Neuronal stem cell (in vitro differentiated cells): ENCODE measurements around the gene MGMT.

ENCODE experiments used
- DNase-seq: peaks from one replicate; pipeline ENCODE4 v3.0.0-alpha.2; 2013; ENCODE audit warnings: low spot score
- H2AFZ ChIP-seq: one replicate; pipeline ENCODE4 v1.6.1; 2013; ENCODE audit warnings: mild to moderate bottlenecking, low read length, inconsistent platforms
- H2AK5ac ChIP-seq: 2 replicates; pipeline ENCODE4 v1.6.1; 2013; ENCODE audit warnings: low read depth, mild to moderate bottlenecking, inconsistent platforms, low read length, moderate library complexity, mixed read lengths
- H2BK120ac ChIP-seq: 2 replicates; pipeline ENCODE4 v1.6.1; 2013; ENCODE audit warnings: low read depth, mild to moderate bottlenecking, inconsistent platforms, low read length, moderate library complexity, mixed read lengths
- H2BK12ac ChIP-seq: one replicate; pipeline ENCODE4 v1.6.1; 2013; ENCODE audit warnings: low read length, inconsistent platforms
- H2BK15ac ChIP-seq: 2 replicates; pipeline ENCODE4 v1.6.1; 2013; ENCODE audit warnings: mild to moderate bottlenecking, low read length, inconsistent platforms, mixed read lengths
- H2BK5ac ChIP-seq: one replicate; pipeline ENCODE4 v1.6.1; 2013; ENCODE audit warnings: inconsistent platforms, mild to moderate bottlenecking, low read length, moderate library complexity
- H3K14ac ChIP-seq: one replicate; pipeline ENCODE4 v1.6.1; 2013; ENCODE audit warnings: low read length, inconsistent platforms
- H3K18ac ChIP-seq: 2 replicates; pipeline ENCODE4 v1.6.1; 2013; ENCODE audit warnings: low read length, inconsistent platforms
- H3K23ac ChIP-seq: 2 replicates; pipeline ENCODE4 v1.6.1; 2013; ENCODE audit warnings: low read depth, mild to moderate bottlenecking, mixed read lengths, low read length, inconsistent platforms; ENCODE audit not compliant: poor library complexity
- H3K27ac ChIP-seq: replicated peaks from 3 replicates; pipeline ENCODE4 v1.5.1; 2013; ENCODE audit warnings: low read length, inconsistent platforms
- H3K27me3 ChIP-seq, 3 experiments: 2 replicates each; pipeline ENCODE4 v1.6.1; 2013; ENCODE audit warnings: low read length in 3 of 3, mild to moderate bottlenecking in 2 of 3, inconsistent platforms in 1 of 3, low read depth in 1 of 3, mixed read lengths in 1 of 3, moderate library complexity in 1 of 3; ENCODE audit not compliant: control insufficient read depth in 3 of 3, insufficient read depth in 3 of 3
- H3K36me3 ChIP-seq, 2 donors: replicated peaks in 1 of 2; 2 replicates each; pipeline ENCODE4 v1.6.1; 2013; ENCODE audit warnings: low read length in 2 of 2; ENCODE audit not compliant: control insufficient read depth in 2 of 2, insufficient read depth in 2 of 2
- H3K4ac ChIP-seq: 2 replicates; pipeline ENCODE4 v1.6.1; 2013; ENCODE audit warnings: inconsistent platforms, mild to moderate bottlenecking, low read length, moderate library complexity
- H3K4me1 ChIP-seq, 2 donors: 1 replicate in 1 of 2; 2 replicates in 1 of 2; pipeline ENCODE4 v1.6.1; 2013; ENCODE audit warnings: low read length in 2 of 2, low read depth in 1 of 2; ENCODE audit not compliant: control insufficient read depth in 2 of 2, insufficient read depth in 1 of 2
- H3K4me2 ChIP-seq: one replicate; pipeline ENCODE4 v1.6.1; 2013; ENCODE audit warnings: mild to moderate bottlenecking, low read length, inconsistent platforms; ENCODE audit not compliant: insufficient read depth, poor library complexity, severe bottlenecking
- H3K4me3 ChIP-seq, 2 donors: 2 replicates each; pipeline ENCODE4 v1.5.1; 2013; ENCODE audit warnings: low read length in 2 of 2, mild to moderate bottlenecking in 2 of 2, inconsistent platforms in 1 of 2, moderate library complexity in 1 of 2
- H3K79me1 ChIP-seq: one replicate; pipeline ENCODE4 v1.6.1; 2013; ENCODE audit warnings: low read depth, mild to moderate bottlenecking, inconsistent platforms, low read length, moderate library complexity
- H3K9ac ChIP-seq: one replicate; pipeline ENCODE4 v1.6.1; 2013; ENCODE audit warnings: mild to moderate bottlenecking, low read depth, low read length, inconsistent platforms; ENCODE audit not compliant: poor library complexity
- H3K9me3 ChIP-seq, 2 donors: replicated peaks in 1 of 2; 2 replicates each; pipeline versions ENCODE3 to v1.6.1; 2013; ENCODE audit warnings: low read length in 2 of 2, mild to moderate bottlenecking in 2 of 2, inconsistent platforms in 1 of 2, low read depth in 1 of 2, mixed read lengths in 1 of 2, moderate library complexity in 1 of 2; ENCODE audit not compliant: control insufficient read depth in 2 of 2, insufficient read depth in 1 of 2
- H4K8ac ChIP-seq: one replicate; pipeline ENCODE4 v1.6.1; 2013; ENCODE audit warnings: low read depth, mild to moderate bottlenecking, inconsistent platforms, low read length, moderate library complexity
- H4K91ac ChIP-seq: one replicate; pipeline ENCODE4 v1.6.1; 2013; ENCODE audit warnings: low read length, low read depth, mild to moderate bottlenecking, inconsistent platforms; ENCODE audit not compliant: poor library complexity
- WGBS, 2 donors: extraction: QIAGEN DNeasy Blood & Tissue Kit; methylation state at CpG; one replicate each; pipeline ENCODE4 v1.1.7; 2013; ENCODE audit warnings: missing lambda C conversion rate in 2 of 2, mixed read lengths in 1 of 2; ENCODE audit not compliant: insufficient read length in 2 of 2, insufficient replicate concordance in 1 of 2; ENCODE audit errors: extremely low coverage in 2 of 2; 5-methylcytosine and 5-hydroxymethylcytosine counted together

MGMT gene

GRCh38 chr10:129546106-129546505 is 79.1 kb downstream of the MGMT start:
- Histone ChIP-seq H3K9ac (no peak overlapping the region), H2BK12ac (no peak overlapping the region), H3K9me3 (no peaks in the 10 kb centered on the region), H3K14ac (peak overlapping the region; percentile 32), H3K23ac (no peak overlapping the region), H3K36me3 (no peaks in the 10 kb centered on the region), H2AFZ (no peak overlapping the region), H3K4me1 (peaks cover 0 to 6% of the 10 kb centered on the region in 2 donors), H3K4me2 (no peak overlapping the region), H4K8ac (no peak overlapping the region), H3K79me1 (peaks cover 2% of the 10 kb centered on the region), H2AK5ac (peak overlapping the region; percentile 48), H3K4ac (no peak overlapping the region), H2BK5ac (peak overlapping the region; percentile 25), H3K18ac (peak overlapping the region; percentile 56), H3K27me3 (no peaks in the 10 kb centered on the region), H2BK120ac (no peak overlapping the region), H2BK15ac (no peak overlapping the region), H4K91ac (no peak overlapping the region), H3K4me3 (no peak overlapping the region), H3K27ac (no peak overlapping the region)
- no peak for DNase-seq
- no CpG with 5 or more reads among the region's 8 CpGs for WGBS, 2 donors

DNA sequence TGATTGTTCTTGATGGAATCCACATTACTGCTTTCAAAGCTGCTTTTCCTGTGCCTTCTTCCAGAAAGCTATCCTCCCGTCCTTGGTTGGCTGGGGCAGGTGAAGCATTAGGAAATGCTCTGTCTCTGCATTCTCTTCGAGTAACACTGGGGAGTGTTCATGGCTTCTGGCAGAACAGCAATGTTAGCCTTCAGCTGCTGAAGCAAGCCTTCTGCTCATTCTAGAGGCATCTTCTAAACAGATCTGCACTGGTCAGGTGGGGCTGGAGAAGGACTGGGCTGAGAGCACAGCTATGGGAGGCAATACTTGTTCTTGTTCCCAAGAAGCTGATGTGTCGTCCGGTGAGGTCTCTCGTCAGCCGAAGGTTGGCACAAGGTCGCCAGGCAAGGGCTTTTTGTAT is 80.6 kb downstream of the MGMT start:
- Histone ChIP-seq H3K23ac (no peak overlapping the region), H3K4ac (no peak overlapping the region), H2AK5ac (no peak overlapping the region), H3K27ac (peak overlapping the region; percentile 26), H4K8ac (no peak overlapping the region), H2AFZ (no peak overlapping the region), H3K4me3 (no peak overlapping the region), H2BK120ac (no peak overlapping the region), H2BK15ac (no peak overlapping the region), H3K9me3 (no peaks in the 10 kb centered on the region), H3K36me3 (no peaks in the 10 kb centered on the region), H3K14ac (no peak overlapping the region), H2BK12ac (no peak overlapping the region), H3K4me1 (peaks cover 0 to 4% of the 10 kb centered on the region in 2 donors), H3K79me1 (peaks cover 2% of the 10 kb centered on the region), H3K9ac (no peak overlapping the region), H3K27me3 (no peaks in the 10 kb centered on the region), H3K18ac (no peak overlapping the region), H4K91ac (no peak overlapping the region), H3K4me2 (no peak overlapping the region), H2BK5ac (no peak overlapping the region)
- WGBS, 2 donors = no CpG with 5 or more reads among the region's 7 CpGs
- no peak for DNase-seq

DNA sequence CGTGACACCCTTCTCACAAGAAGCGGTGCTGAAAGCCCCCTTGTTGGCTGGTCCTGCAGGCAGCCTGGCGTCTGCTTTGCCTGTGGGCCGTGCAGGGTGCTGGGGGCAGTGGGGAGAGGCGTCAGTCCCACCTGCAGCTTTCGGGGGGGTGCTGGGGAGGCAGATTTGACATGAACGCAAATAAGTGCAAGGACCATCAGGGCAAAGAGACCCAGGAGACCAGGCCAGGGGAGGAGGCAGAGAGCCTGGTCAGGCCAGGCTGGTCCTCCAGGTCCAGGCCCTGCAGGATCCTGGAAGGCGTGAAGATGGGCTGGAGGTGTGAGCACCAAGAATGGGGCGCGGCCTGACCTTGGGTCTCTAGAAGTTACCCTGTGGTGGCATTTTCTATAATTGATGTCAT is 81.6 kb downstream of the MGMT start:
- H3K4ac ChIP-seq = no peak overlapping the region
- H2AK5ac ChIP-seq = no peak overlapping the region
- H3K4me2 ChIP-seq = no peak overlapping the region
- H3K18ac ChIP-seq = no peak overlapping the region
- H3K4me3 ChIP-seq = no peak overlapping the region
- no peak overlapping the region for H2BK5ac ChIP-seq
- no peaks in the 10 kb centered on the region for H3K36me3 ChIP-seq
- no peak overlapping the region for H2AFZ ChIP-seq
- H2BK15ac ChIP-seq = no peak overlapping the region
- H3K23ac ChIP-seq = no peak overlapping the region
- H2BK120ac ChIP-seq = no peak overlapping the region
- no peak overlapping the region for H3K14ac ChIP-seq
- H3K4me1 ChIP-seq = peaks cover 0 to 4% of the 10 kb centered on the region in 2 donors
- H3K9ac ChIP-seq = no peak overlapping the region
- WGBS, 2 donors = no CpG with 5 or more reads among the region's 10 CpGs
- H3K27ac ChIP-seq = no peak overlapping the region
- H2BK12ac ChIP-seq = no peak overlapping the region
- no peak for DNase-seq
- H4K8ac ChIP-seq = no peak overlapping the region
- no peak overlapping the region for H4K91ac ChIP-seq
- H3K9me3 ChIP-seq = no peaks in the 10 kb centered on the region
- H3K27me3 ChIP-seq = no peaks in the 10 kb centered on the region
- peaks cover 2% of the 10 kb centered on the region for H3K79me1 ChIP-seq

GRCh38 chr10:129550076-129550475 is 83.0 kb downstream of the MGMT start:
- no peak overlapping the region for H2AFZ ChIP-seq
- no CpG with 5 or more reads among the region's 16 CpGs for WGBS, 2 donors

More at GRCh38 chr10:129550076-129550475, 83.0 kb downstream of the MGMT start:
- DNase-seq = no peak
- Histone ChIP-seq H3K4me2 (no peak overlapping the region), H3K79me1 (no peaks in the 10 kb centered on the region), H2BK5ac (no peak overlapping the region), H4K8ac (no peak overlapping the region), H3K23ac (peak overlapping the region; percentile 47), H2BK15ac (no peak overlapping the region), H3K4me1 (peaks cover 0 to 4% of the 10 kb centered on the region in 2 donors), H4K91ac (no peak overlapping the region), H3K4ac (no peak overlapping the region), H2BK120ac (no peak overlapping the region), H3K18ac (no peak overlapping the region), H3K27me3 (no peaks in the 10 kb centered on the region), H3K4me3 (no peak overlapping the region), H2AK5ac (no peak overlapping the region), H3K14ac (no peak overlapping the region), H3K9me3 (no peaks in the 10 kb centered on the region), H3K36me3 (no peaks in the 10 kb centered on the region), H2BK12ac (no peak overlapping the region), H3K9ac (no peak overlapping the region), H3K27ac (no peak overlapping the region)
